ENCODE data around the gene CTDSP1.

The CTDSP1 gene

GRCh38 chr2:218430721-218431120, 31.1 kb downstream of the CTDSP1 start:
- H3K36me3 ChIP-seq = no peaks in the 10 kb centered on the region

DNA sequence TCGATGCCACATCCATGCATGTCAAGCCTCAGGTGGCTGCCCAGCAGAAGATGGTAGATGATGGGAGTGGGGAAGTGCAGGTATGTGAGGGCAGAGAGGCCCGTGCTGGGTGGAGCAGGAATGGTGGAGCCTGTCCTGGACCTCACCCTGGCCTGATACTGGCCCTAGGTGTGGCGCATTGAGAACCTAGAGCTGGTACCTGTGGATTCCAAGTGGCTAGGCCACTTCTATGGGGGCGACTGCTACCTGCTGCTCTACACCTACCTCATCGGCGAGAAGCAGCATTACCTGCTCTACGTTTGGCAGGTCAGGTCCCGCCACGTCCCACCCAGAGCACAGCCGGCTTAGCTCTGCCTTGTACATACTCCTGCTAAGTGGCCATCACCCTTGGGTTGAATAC, 32.2 kb downstream of the CTDSP1 start:
- H3K9me3 ChIP-seq = no peaks in the 10 kb centered on the region
- H3K27ac ChIP-seq = no peak overlapping the region
- H3K4me3 ChIP-seq = no peak overlapping the region
- peaks cover 0 to 4% of the 10 kb centered on the region in 2 donors for H3K27me3 ChIP-seq
- no peaks in the 10 kb centered on the region for H3K36me3 ChIP-seq
- peak in 1 of 2 donors; percentile 20 for DNase-seq
- H3K4me1 ChIP-seq = no peaks in the 10 kb centered on the region
- no peak for TF ChIP-seq CTCF (IDR thresholded peaks at IDR 0.05)
- intact Hi-C loops (cut with DNase I; ENCODE audit: low total_unique reads) = no loop called here

More at GRCh38 chr2:218430721-218431120, 31.1 kb downstream of the CTDSP1 start:
- Histone ChIP-seq H3K4me1 (no peaks in the 10 kb centered on the region), H3K9me3 (no peaks in the 10 kb centered on the region), H3K27me3 (peaks cover 0 to 4% of the 10 kb centered on the region in 2 donors), H3K4me3 (no peak overlapping the region), H3K27ac (no peak overlapping the region)
- DNase-seq = peak in 1 of 2 donors; percentile 49
- no peak for TF ChIP-seq CTCF (IDR thresholded peaks at IDR 0.05)
- intact Hi-C loops (cut with DNase I; ENCODE audit: low total_unique reads) = no loop called here

DNA sequence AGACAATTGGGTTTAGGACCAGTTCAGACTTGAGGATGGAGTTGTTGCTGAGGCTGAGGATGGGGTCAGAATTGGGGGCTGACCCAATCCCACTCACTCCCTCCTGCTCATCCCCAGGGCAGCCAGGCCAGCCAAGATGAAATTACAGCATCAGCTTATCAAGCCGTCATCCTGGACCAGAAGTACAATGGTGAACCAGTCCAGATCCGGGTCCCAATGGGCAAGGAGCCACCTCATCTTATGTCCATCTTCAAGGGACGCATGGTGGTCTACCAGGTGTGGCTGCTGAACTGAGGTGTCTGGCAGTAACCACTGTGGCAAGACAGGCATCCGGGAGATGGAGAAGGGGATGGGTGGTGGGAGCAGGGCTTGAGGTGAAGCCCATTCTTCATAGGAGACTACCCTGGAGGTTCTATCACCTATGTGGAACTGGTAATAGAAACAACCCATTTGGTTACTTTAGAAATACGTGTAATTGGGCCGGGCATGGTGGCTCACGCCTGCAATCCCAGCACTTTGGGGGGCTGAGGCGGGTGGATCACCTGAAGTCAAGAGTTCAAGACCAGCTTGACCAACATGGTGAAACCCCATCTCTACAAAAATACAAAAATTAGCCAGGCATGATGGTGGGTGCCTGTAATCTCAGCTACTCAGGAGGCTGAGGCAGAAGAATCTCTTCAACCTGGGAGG, 33.2 kb downstream of the CTDSP1 start:
- Histone ChIP-seq H3K27me3 (peaks cover 0 to 4% of the 10 kb centered on the region in 2 donors), H3K9me3 (no peaks in the 10 kb centered on the region), H3K36me3 (no peaks in the 10 kb centered on the region), H3K27ac (no peak overlapping the region), H3K4me1 (no peaks in the 10 kb centered on the region), H3K4me3 (no peak overlapping the region)
- intact Hi-C loops (cut with DNase I; ENCODE audit: low total_unique reads) = no loop called here
- no peak for TF ChIP-seq CTCF (IDR thresholded peaks at IDR 0.05)
- DNase-seq = peak in 1 of 2 donors; percentile 38

DNA sequence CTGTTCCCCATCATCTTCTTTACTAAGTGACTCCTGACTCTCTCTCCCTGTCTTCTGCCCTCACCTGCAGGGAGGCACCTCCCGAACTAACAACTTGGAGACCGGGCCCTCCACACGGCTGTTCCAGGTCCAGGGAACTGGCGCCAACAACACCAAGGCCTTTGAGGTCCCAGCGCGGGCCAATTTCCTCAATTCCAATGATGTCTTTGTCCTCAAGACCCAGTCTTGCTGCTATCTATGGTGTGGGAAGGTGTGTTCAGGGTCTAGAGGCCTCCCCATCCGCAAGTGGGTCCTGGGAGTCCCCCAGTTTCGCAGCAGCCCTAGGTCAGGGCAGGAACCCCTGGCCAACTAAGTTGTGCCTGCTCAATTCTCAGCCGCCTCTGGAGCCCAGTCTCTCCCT, 34.8 kb downstream of the CTDSP1 start:
- no peaks in the 10 kb centered on the region for H3K9me3 ChIP-seq
- TF ChIP-seq CTCF (IDR thresholded peaks at IDR 0.05) = no peak
- intact Hi-C loops (cut with DNase I; ENCODE audit: low total_unique reads) = no loop called here

GRCh38 chr2:218435003-218435982, 35.6 kb downstream of the CTDSP1 start:
- H3K27ac ChIP-seq = no peak overlapping the region
- H3K36me3 ChIP-seq = no peaks in the 10 kb centered on the region
- intact Hi-C loops (cut with DNase I; ENCODE audit: low total_unique reads) = no loop called here
- no peaks in the 10 kb centered on the region for H3K4me1 ChIP-seq
- no peak for TF ChIP-seq CTCF (IDR thresholded peaks at IDR 0.05)
- no peaks in the 10 kb centered on the region for H3K9me3 ChIP-seq
- no peak overlapping the region for H3K4me3 ChIP-seq
- no peaks in the 10 kb centered on the region for H3K27me3 ChIP-seq
- peak in 1 of 2 donors; percentile 42 for DNase-seq

More for the DNA sequence above, 34.8 kb downstream of the CTDSP1 start:
- Histone ChIP-seq H3K36me3 (no peaks in the 10 kb centered on the region), H3K4me3 (no peak overlapping the region), H3K27ac (no peak overlapping the region), H3K4me1 (no peaks in the 10 kb centered on the region), H3K27me3 (peaks cover 0 to under 1% of the 10 kb centered on the region in 2 donors)
- DNase-seq = peak in 1 of 2 donors; percentile 42

Measured in tibial artery (tissue), 4 donors.